NOMO-1 treated with DMSO at 0.1 percent for 48 hours (cell line): ENCODE results near the gene SNRPA1.

Source experiments
- DNase-seq: peaks from one replicate; lab custom pipeline; 2025; ENCODE audit not compliant: unreplicated experiment; lab: John Stamatoyannopoulos, UW

The SNRPA1 gene

GRCh38 chr15:101244036-101244781 is 50.8 kb downstream of the SNRPA1 start:
- peak; percentile 38 for DNase-seq

- DNase-seq: no peak
Measured at GRCh38 chr15:101243420-101243819, 51.6 kb downstream of the SNRPA1 start.

- no peak for DNase-seq
Measured at GRCh38 chr15:101242999-101243336, 52.1 kb downstream of the SNRPA1 start.

- peak; percentile 92 for DNase-seq
Measured at GRCh38 chr15:101242160-101242998, 52.7 kb downstream of the SNRPA1 start.

GRCh38 chr15:101240358-101240757 is 54.7 kb downstream of the SNRPA1 start:
- DNase-seq: peak; percentile 54

- DNase-seq: peak; percentile 98
Measured at GRCh38 chr15:101239724-101240136, 55.3 kb downstream of the SNRPA1 start.

GRCh38 chr15:101237251-101237650 is 57.8 kb downstream of the SNRPA1 start:
- DNase-seq: peak; percentile 69

GRCh38 chr15:101233651-101234280 is 61.3 kb downstream of the SNRPA1 start:
- DNase-seq: peak; percentile 36

- DNase-seq: no peak
Measured at GRCh38 chr15:101232677-101233076, 62.4 kb downstream of the SNRPA1 start.
